Fibroblast of lung (primary cell): ENCODE results near the gene PLEKHA8. TPM values are rescaled to one million over a fixed set of nuclear protein-coding genes. Genes with fewer than 3 reads are reported as not detected.

Experiments used
- DNase-seq, 2 donors: peaks; one replicate each; pipeline versions ENCODE4 v3.0.0 to v3.0.0-alpha.2; 2010; ENCODE audit warnings: low read depth in 2 of 2
- H2AFZ ChIP-seq: 2 replicates; pipeline ENCODE4 v1.5.1; 2012; ENCODE audit warnings: low read length, control low read depth, inconsistent platforms
- H3K27ac ChIP-seq: 2 replicates; pipeline ENCODE4 v1.5.1; 2011; ENCODE audit warnings: low read length, control low read depth; ENCODE audit not compliant: insufficient read depth
- H3K27me3 ChIP-seq: 2 replicates; pipeline ENCODE4 v1.5.1; 2011; ENCODE audit warnings: mild to moderate bottlenecking, low read length; ENCODE audit not compliant: control insufficient read depth, insufficient read depth
- H3K36me3 ChIP-seq: 2 replicates; pipeline ENCODE4 v1.5.1; 2011; ENCODE audit warnings: low read length; ENCODE audit not compliant: control insufficient read depth, insufficient read depth
- H3K4me1 ChIP-seq: 2 replicates; pipeline ENCODE4 v1.5.1; 2011; ENCODE audit warnings: low read length; ENCODE audit not compliant: control insufficient read depth, insufficient read depth; ENCODE audit errors: extremely low read depth
- H3K4me2 ChIP-seq: 2 replicates; pipeline ENCODE4 v1.5.1; 2011; ENCODE audit warnings: low read length, control low read depth; ENCODE audit not compliant: insufficient read depth; ENCODE audit errors: extremely low read depth
- H3K4me3 ChIP-seq, 4 experiments: fragments of 200-600 bp in 1 of 4; sonication (generic) in 1 of 4; replicated peaks in 1 of 4; 2 replicates each; pipeline ENCODE4 v1.5.1; 2011 to 2016; ENCODE audit warnings: low read length in 4 of 4, low read depth in 3 of 4, mild to moderate bottlenecking in 3 of 4, control low read depth in 2 of 4, inconsistent platforms in 1 of 4, mixed read lengths in 1 of 4; ENCODE audit not compliant: insufficient read depth in 1 of 4; ENCODE audit errors: control extremely low read depth in 1 of 4
- H3K79me2 ChIP-seq: 2 replicates; pipeline ENCODE4 v1.5.1; 2012; ENCODE audit warnings: mild to moderate bottlenecking, low read length, inconsistent platforms; ENCODE audit not compliant: control insufficient read depth, insufficient read depth
- H3K9ac ChIP-seq: 2 replicates; pipeline ENCODE4 v1.5.1; 2011; ENCODE audit warnings: mild to moderate bottlenecking, low read length, control low read depth; ENCODE audit not compliant: insufficient read depth
- H3K9me3 ChIP-seq: 2 replicates; pipeline ENCODE4 v1.5.1; 2012; ENCODE audit warnings: low read depth, low read length; ENCODE audit not compliant: control insufficient read depth, insufficient read depth
- H4K20me1 ChIP-seq: 2 replicates; pipeline ENCODE4 v1.5.1; 2011; ENCODE audit warnings: low read length; ENCODE audit not compliant: control insufficient read depth, insufficient read depth; ENCODE audit errors: extremely low read depth
- CTCF ChIP-seq, 2 donors: IDR thresholded peaks in 1 of 2; conservative IDR thresholded peaks in 1 of 2; 1 replicate in 1 of 2; 2 replicates in 1 of 2; pipeline ENCODE4 v1.5.1; 2011 to 2012; ENCODE audit warnings: low read length in 2 of 2, control low read depth in 1 of 2, inconsistent platforms in 1 of 2, low read depth in 1 of 2, mild to moderate bottlenecking in 1 of 2
- EZH2 ChIP-seq: IDR thresholded peaks from 2 replicates; pipeline ENCODE4 v1.5.1; 2012; ENCODE audit warnings: low read length, control low read depth, mild to moderate bottlenecking; ENCODE audit errors: missing control alignments
- polyA plus RNA-seq, 2 donors: library from polyadenylated mRNA; depleted of rRNA in 1 of 2; stranded (reverse) in 1 of 2; unstranded in 1 of 2; fragments of >200 nt; gene quantifications; 2 replicates each; pipeline ENCODE4 v1.2.1, GENCODE V29; 2011 to 2012; ENCODE audit warnings: missing spikeins in 1 of 2
- total RNA-seq: library from RNA; depleted of rRNA; stranded (reverse); fragments of >200 nt; gene quantifications from 2 replicates; pipeline ENCODE4 v1.2.1, GENCODE V29; 2014

Gene PLEKHA8
- total and polyA plus RNA-seq, 2 donors (not counting 1 experiment from before 2014, with no cell fraction given): 9.5 to 15.5 TPM

DNA sequence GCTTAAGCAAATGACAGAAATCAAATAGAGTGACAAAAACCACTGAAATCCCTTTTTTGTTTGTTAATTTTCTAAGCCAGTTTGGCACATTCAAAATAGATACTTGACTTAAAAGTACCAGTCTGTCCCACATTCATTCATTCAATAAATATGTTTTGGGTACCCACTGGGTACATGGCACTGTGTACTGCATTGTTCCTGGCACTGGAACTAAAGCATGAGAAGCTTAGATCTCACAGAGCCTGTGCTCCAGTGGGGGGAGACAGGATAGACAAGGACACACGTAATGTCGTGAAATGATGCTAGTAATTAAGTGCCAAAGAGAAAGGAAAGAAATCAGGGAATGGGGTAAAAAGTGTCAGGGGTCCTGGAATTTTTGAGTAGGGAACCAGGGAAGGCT is 119.6 kb downstream of the PLEKHA8 start:
- Histone ChIP-seq H3K9ac (no peak overlapping the region), H3K4me1 (peaks cover 3% of the 10 kb centered on the region), H3K27me3 (no peaks in the 10 kb centered on the region), H3K79me2 (no peaks in the 10 kb centered on the region), H2AFZ (no peak overlapping the region), H4K20me1 (no peaks in the 10 kb centered on the region), H3K9me3 (no peaks in the 10 kb centered on the region), H3K36me3 (peaks cover 3% of the 10 kb centered on the region), H3K4me2 (no peak overlapping the region), H3K4me3 (no peak overlapping the region), H3K27ac (no peak overlapping the region)
- no peak for TF ChIP-seq EZH2
- DNase-seq: no peak

DNA sequence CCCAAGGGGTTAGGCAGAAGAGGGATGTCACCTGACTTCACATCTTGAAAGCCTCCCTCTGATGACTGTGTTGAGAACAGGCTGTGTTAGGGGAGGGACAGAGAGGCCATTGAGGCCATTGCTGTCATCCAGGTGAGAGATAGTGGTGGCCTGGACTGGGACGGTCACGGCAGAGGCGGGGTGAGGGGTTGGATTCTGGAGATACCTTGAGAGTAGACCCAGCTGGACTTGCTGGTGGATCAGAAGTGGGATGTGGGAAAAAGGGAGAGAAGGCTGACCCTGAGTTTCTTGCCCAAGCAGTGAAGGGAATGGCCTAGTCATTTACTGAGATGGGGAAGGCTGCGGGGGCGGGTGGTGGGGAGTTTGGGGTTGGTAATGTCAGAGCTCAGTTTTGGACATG is 120.2 kb downstream of the PLEKHA8 start:
- no peak for DNase-seq
- Histone ChIP-seq H3K4me2 (no peak overlapping the region), H3K36me3 (peaks cover 3% of the 10 kb centered on the region), H3K79me2 (no peaks in the 10 kb centered on the region), H4K20me1 (no peaks in the 10 kb centered on the region), H3K27ac (no peak overlapping the region), H2AFZ (no peak overlapping the region), H3K27me3 (no peaks in the 10 kb centered on the region), H3K9ac (no peak overlapping the region), H3K4me1 (no peaks in the 10 kb centered on the region), H3K9me3 (no peaks in the 10 kb centered on the region), H3K4me3 (no peak overlapping the region)
- no peak for TF ChIP-seq CTCF (conservative IDR thresholded peaks at IDR 0.05 in 1 of 2, IDR thresholded peaks at IDR 0.05 in 1 of 2; ENCODE audit: low read depth in 1 of 2, low read length in 2 of 2)
- no peak for TF ChIP-seq EZH2

DNA sequence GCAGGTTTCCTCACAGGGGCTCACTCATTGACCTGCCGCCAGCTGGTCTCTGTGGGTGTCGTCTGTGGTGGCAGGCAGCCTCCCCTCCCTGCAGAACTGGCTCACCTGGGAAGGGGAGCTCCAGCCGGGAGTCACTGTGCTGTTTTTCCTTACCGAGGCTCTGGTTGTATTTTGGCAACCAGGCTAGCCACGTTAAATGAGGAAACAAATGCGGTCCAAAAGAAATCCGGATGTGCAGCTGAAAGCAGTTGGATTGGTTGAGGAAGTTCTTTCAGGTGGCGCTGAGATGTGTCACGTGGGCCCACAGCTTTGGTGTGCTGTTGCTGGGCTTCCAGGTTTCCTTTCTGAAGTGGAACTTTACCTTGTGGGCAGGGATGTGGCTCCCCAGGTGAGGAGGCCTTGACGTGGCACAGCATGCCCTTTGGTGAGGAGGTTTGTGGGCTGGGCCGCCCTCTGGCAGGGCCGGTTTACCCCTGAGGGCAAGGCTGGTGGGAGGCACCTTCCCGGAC is 120.8 kb downstream of the PLEKHA8 start:
- no peaks in the 10 kb centered on the region for H3K9me3 ChIP-seq
- no peak overlapping the region for H3K4me3 ChIP-seq
- no peaks in the 10 kb centered on the region for H4K20me1 ChIP-seq
- no peaks in the 10 kb centered on the region for H3K79me2 ChIP-seq
- no peak overlapping the region for H3K4me2 ChIP-seq
- no peaks in the 10 kb centered on the region for H3K27me3 ChIP-seq
- no peaks in the 10 kb centered on the region for H3K4me1 ChIP-seq
- TF ChIP-seq EZH2 (no peak), CTCF (conservative IDR thresholded peaks at IDR 0.05 in 1 of 2, IDR thresholded peaks at IDR 0.05 in 1 of 2; ENCODE audit: low read depth in 1 of 2, low read length in 2 of 2) (no peak)
- DNase-seq: no peak
- H2AFZ ChIP-seq: no peak overlapping the region
- no peak overlapping the region for H3K9ac ChIP-seq
- peaks cover 3% of the 10 kb centered on the region for H3K36me3 ChIP-seq
- H3K27ac ChIP-seq: no peak overlapping the region
